Measurements from ENCODE around the gene ATP12A. TPM values are rescaled to one million over a fixed set of nuclear protein-coding genes. Genes with fewer than 3 reads are reported as not detected.

ATP12A gene
- not detected in 2 replicates for total RNA-seq

GRCh38 chr13:24680258-24680920 lies at the start of gene ATP12A:
Gene ATP12A (plus strand): TSS chr13:24680408. CDS start chr13:24680744, 336 bp downstream.

Other genes with a start within 250 kb of the ATP12A start
- gene PARP4, start 167.6 kb upstream of the ATP12A start, total RNA-seq, result 31.4 and 40.3 TPM in 2 replicates
- gene RNF17, start 83.8 kb downstream of the ATP12A start, total RNA-seq, result 0.32 TPM in 1 of 2 replicates, not detected in the other

All from cardiac atrium fibroblast (primary cell).